ENCODE measurements around the gene TYK2.

The TYK2 gene

DNA sequence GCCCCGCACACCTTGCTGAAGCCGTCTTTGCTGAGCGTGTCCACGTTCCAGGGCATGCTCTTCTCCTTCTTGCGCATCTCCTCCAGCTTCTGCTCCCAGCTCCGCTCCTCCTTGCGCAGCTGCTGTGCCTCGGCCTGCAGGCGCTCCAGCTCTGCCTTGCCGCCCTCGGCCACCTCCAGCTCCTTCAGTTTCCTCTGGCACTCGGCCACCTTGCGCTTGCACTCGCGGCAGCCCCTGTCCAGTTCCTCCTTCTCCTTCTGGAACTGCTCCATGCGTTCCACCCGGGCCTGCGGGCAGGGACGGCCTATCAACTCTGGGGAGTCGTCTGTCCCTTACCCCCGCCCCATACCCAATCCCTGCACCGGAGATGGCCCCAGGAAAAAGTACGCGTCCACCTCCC is 15.5 kb upstream of the TYK2 start:
- no peak overlapping the region for H3K4me3 ChIP-seq (ENCODE audit: insufficient read depth, low read length, poor library complexity, severe bottlenecking)
- no peaks in the 10 kb centered on the region for H3K9me2 ChIP-seq (replicated peaks; ENCODE audit: insufficient read depth, low read length)
- H3K4me2 ChIP-seq (ENCODE audit: low read depth, low read length, poor library complexity, severe bottlenecking): no peak overlapping the region
- peaks cover 31% of the 10 kb centered on the region for H3K79me2 ChIP-seq (ENCODE audit: insufficient read depth, low read length)
- H3K36me3 ChIP-seq (ENCODE audit: low read length): no peaks in the 10 kb centered on the region
- no peak for TF ChIP-seq EZH2phosphoT487 (conservative IDR thresholded peaks at IDR 0.05; ENCODE audit: low read length)
- TF ChIP-seq, protein P1, sequence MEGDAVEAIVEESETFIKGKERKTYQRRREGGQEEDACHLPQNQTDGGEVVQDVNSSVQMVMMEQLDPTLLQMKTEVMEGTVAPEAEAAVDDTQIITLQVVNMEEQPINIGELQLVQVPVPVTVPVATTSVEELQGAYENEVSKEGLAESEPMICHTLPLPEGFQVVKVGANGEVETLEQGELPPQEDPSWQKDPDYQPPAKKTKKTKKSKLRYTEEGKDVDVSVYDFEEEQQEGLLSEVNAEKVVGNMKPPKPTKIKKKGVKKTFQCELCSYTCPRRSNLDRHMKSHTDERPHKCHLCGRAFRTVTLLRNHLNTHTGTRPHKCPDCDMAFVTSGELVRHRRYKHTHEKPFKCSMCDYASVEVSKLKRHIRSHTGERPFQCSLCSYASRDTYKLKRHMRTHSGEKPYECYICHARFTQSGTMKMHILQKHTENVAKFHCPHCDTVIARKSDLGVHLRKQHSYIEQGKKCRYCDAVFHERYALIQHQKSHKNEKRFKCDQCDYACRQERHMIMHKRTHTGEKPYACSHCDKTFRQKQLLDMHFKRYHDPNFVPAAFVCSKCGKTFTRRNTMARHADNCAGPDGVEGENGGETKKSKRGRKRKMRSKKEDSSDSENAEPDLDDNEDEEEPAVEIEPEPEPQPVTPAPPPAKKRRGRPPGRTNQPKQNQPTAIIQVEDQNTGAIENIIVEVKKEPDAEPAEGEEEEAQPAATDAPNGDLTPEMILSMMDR (IDR thresholded peaks at IDR 0.05; ENCODE audit: insufficient read depth, low read length, poor library complexity, severe bottlenecking): no peak
- H3K27me3 ChIP-seq (ENCODE audit: low read length): no peaks in the 10 kb centered on the region
- H3K27ac ChIP-seq (ENCODE audit: low read depth, low read length): no peak overlapping the region
- no peaks in the 10 kb centered on the region; the same call in 1 of the 2 replicates for H4K20me1 ChIP-seq (ENCODE audit: low read depth, low read length)
- peaks cover 6% of the 10 kb centered on the region; the same call in 1 of the 2 replicates for H3F3A ChIP-seq (ENCODE audit: insufficient read depth)
- no peak overlapping the region for H2AFZ ChIP-seq (ENCODE audit: low read depth, low read length, severe bottlenecking)
- H3K9me3 ChIP-seq (ENCODE audit: insufficient read depth, low read length): no peaks in the 10 kb centered on the region
- no peak overlapping the region for H3K9ac ChIP-seq (ENCODE audit: low read length)

DNA sequence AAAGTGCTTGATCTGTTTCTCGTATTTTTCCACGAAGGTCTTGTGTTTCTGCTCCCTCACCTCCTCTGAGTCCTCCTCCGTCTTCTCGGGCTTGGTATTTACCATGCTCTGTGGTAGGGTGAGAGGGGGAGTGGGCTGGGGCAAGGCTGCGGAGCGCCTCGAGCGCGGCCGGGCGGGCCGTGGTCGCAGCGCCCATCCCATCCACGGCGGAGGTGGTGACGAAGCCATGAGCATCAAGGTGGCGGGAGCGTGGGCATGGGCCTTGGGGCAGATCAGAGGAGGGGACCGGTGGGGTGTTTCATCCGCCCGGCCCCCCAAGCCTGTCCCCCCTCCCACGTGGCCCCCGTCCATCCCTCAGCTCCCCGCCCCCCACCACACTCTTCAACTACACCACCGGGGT is 15.1 kb upstream of the TYK2 start:
- Histone ChIP-seq H3K9me2 (replicated peaks; ENCODE audit: insufficient read depth, low read length) (no peaks in the 10 kb centered on the region), H4K20me1 (ENCODE audit: low read depth, low read length) (no peaks in the 10 kb centered on the region), H2AFZ (ENCODE audit: low read depth, low read length, severe bottlenecking) (no peak overlapping the region), H3K4me2 (ENCODE audit: low read depth, low read length, poor library complexity, severe bottlenecking) (no peak overlapping the region), H3K27ac (ENCODE audit: low read depth, low read length) (no peak overlapping the region), H3K9me3 (ENCODE audit: insufficient read depth, low read length) (no peaks in the 10 kb centered on the region), H3K27me3 (ENCODE audit: low read length) (no peaks in the 10 kb centered on the region), H3K36me3 (ENCODE audit: low read length) (no peaks in the 10 kb centered on the region), H3K9ac (ENCODE audit: low read length) (no peak overlapping the region), H3F3A (ENCODE audit: insufficient read depth) (peaks cover 6% of the 10 kb centered on the region; the same call in 1 of the 2 replicates), H3K79me2 (ENCODE audit: insufficient read depth, low read length) (peaks cover 27% of the 10 kb centered on the region), H3K4me3 (ENCODE audit: insufficient read depth, low read length, poor library complexity, severe bottlenecking) (no peak overlapping the region)
- TF ChIP-seq EZH2phosphoT487 (conservative IDR thresholded peaks at IDR 0.05; ENCODE audit: low read length): no peak
- TF ChIP-seq, protein P1 (IDR thresholded peaks at IDR 0.05; ENCODE audit: insufficient read depth, low read length, poor library complexity, severe bottlenecking): no peak

DNA sequence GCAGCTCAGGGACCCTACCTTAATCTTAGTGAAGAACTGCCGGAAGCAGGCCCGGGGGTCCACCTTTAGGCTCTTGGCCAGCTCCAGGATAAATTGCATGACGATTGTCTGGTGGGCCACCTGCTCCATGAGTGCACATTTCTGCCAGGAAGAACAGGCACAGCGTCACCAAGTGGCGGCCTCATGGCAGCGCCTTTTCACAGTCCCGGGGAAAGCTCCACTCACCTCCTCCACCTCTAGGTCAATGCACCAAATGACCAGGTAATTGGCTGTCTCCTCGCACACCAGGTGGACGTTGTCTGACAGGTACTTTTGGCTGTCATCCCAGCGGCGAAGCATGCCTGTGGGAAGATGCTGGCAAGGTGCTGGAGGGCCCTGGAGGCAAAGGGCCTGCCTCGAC is 14.6 kb upstream of the TYK2 start:
- no peaks in the 10 kb centered on the region for H3K9me2 ChIP-seq (replicated peaks; ENCODE audit: insufficient read depth, low read length)
- no peaks in the 10 kb centered on the region for H4K20me1 ChIP-seq (ENCODE audit: low read depth, low read length)
- H3K36me3 ChIP-seq (ENCODE audit: low read length): no peaks in the 10 kb centered on the region
- H3K4me2 ChIP-seq (ENCODE audit: low read depth, low read length, poor library complexity, severe bottlenecking): no peak overlapping the region
- no peak overlapping the region for H3K27ac ChIP-seq (ENCODE audit: low read depth, low read length)
- no peak overlapping the region for H3K9ac ChIP-seq (ENCODE audit: low read length)
- no peaks in the 10 kb centered on the region for H3K9me3 ChIP-seq (ENCODE audit: insufficient read depth, low read length)
- TF ChIP-seq EZH2phosphoT487 (conservative IDR thresholded peaks at IDR 0.05; ENCODE audit: low read length): no peak
- TF ChIP-seq, protein P1 (IDR thresholded peaks at IDR 0.05; ENCODE audit: insufficient read depth, low read length, poor library complexity, severe bottlenecking): no peak
- H2AFZ ChIP-seq (ENCODE audit: low read depth, low read length, severe bottlenecking): no peak overlapping the region
- H3F3A ChIP-seq (ENCODE audit: insufficient read depth): peaks cover 6% of the 10 kb centered on the region; the same call in 1 of the 2 replicates
- H3K79me2 ChIP-seq (ENCODE audit: insufficient read depth, low read length): peaks cover 22% of the 10 kb centered on the region
- no peaks in the 10 kb centered on the region for H3K27me3 ChIP-seq (ENCODE audit: low read length)
- H3K4me3 ChIP-seq (ENCODE audit: insufficient read depth, low read length, poor library complexity, severe bottlenecking): no peak overlapping the region
